ENCODE data around the gene ATAT1. TPM values are rescaled to one million over a fixed set of nuclear protein-coding genes. Genes with fewer than 3 reads are reported as not detected.

ATAT1 gene
- total RNA-seq, 1 experiment from 2014 or later = 6.1 TPM

DNA sequence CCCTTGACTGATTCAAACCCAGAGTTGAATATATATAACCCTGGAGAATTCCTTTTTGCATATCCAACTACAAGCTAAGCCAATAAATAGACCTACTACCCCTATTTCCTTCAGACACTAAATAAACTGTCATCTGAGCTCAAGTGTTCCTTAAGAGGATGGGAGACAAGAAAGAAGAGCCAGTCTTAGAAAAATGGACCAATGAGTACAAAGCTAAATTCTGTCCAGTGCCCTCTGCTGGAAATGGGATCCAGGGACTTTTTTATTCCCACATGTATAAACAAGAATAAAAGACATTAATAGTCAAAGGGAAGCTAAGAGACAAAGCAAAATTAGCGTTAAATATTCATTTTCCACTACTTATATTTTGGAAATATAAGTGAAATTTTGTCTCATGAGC lies 14.5 kb upstream of the ATAT1 start:
- peaks cover 42% of the 10 kb centered on the region for H4K20me1 ChIP-seq (ENCODE audit: low read length)
- H3K27me3 ChIP-seq (ENCODE audit: low read length) = no peaks in the 10 kb centered on the region
- ChIA-PET CTCF (interaction anchor here (0.6 to 1.9 kb wide), 5 partner anchors 13 to 127 kb away, joined by 3 to 6 read pairs (median 4); no protein-coding TSS in a partner anchor), POLR2A (ENCODE audit: unreplicated experiment) (interaction anchor here (0.6 to 0.7 kb wide), 2 partner anchors 11 to 12 kb away, joined by 3 to 7 read pairs; no protein-coding TSS in a partner anchor)
- intact Hi-C loops (cut with micrococcal nuclease) = no loop called here
- H3K4me2 ChIP-seq (ENCODE audit: low read length) = peak overlapping the region; percentile 99; the same call in 1 of the 2 replicates
- H3K27ac ChIP-seq (ENCODE audit: low read length) = no peak overlapping the region
- no peak overlapping the region for H2AFZ ChIP-seq (ENCODE audit: low read length)
- H3K9ac ChIP-seq (ENCODE audit: low read length) = no peak overlapping the region
- no peaks in the 10 kb centered on the region for H3K9me2 ChIP-seq (replicated peaks; ENCODE audit: low read length)
- peaks cover 42% of the 10 kb centered on the region for H3K36me3 ChIP-seq (ENCODE audit: low read depth, low read length)
- no peak for TF ChIP-seq EZH2 (IDR thresholded peaks at IDR 0.05; ENCODE audit: low read length, unreplicated experiment)
- TF ChIP-seq, protein P1, sequence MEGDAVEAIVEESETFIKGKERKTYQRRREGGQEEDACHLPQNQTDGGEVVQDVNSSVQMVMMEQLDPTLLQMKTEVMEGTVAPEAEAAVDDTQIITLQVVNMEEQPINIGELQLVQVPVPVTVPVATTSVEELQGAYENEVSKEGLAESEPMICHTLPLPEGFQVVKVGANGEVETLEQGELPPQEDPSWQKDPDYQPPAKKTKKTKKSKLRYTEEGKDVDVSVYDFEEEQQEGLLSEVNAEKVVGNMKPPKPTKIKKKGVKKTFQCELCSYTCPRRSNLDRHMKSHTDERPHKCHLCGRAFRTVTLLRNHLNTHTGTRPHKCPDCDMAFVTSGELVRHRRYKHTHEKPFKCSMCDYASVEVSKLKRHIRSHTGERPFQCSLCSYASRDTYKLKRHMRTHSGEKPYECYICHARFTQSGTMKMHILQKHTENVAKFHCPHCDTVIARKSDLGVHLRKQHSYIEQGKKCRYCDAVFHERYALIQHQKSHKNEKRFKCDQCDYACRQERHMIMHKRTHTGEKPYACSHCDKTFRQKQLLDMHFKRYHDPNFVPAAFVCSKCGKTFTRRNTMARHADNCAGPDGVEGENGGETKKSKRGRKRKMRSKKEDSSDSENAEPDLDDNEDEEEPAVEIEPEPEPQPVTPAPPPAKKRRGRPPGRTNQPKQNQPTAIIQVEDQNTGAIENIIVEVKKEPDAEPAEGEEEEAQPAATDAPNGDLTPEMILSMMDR (conservative IDR thresholded peaks at IDR 0.05; ENCODE audit: low read depth, low read length) = peak; percentile 68
- no peak for TF ChIP-seq EZH2phosphoT487 (IDR thresholded peaks at IDR 0.05; ENCODE audit: borderline replicate concordance, low read length)
- H3F3A ChIP-seq (ENCODE audit: low read length, unreplicated experiment) = peaks cover 27% of the 10 kb centered on the region
- no TSS peak for BruUV-seq (replicated peaks)
- H3K79me2 ChIP-seq (ENCODE audit: low read length) = peaks cover 60% of the 10 kb centered on the region
- peaks cover 30% of the 10 kb centered on the region for H3K4me1 ChIP-seq (ENCODE audit: insufficient read depth, low read length)
- ATAC-seq (0 out of 2 replicates have a peak, but pooled peaks have one; percentile 5), DNase-seq (peak; percentile 45)
- no peak overlapping the region for H3K4me3 ChIP-seq (ENCODE audit: low read length)
- H3K9me3 ChIP-seq (ENCODE audit: low read length) = no peaks in the 10 kb centered on the region

DNA sequence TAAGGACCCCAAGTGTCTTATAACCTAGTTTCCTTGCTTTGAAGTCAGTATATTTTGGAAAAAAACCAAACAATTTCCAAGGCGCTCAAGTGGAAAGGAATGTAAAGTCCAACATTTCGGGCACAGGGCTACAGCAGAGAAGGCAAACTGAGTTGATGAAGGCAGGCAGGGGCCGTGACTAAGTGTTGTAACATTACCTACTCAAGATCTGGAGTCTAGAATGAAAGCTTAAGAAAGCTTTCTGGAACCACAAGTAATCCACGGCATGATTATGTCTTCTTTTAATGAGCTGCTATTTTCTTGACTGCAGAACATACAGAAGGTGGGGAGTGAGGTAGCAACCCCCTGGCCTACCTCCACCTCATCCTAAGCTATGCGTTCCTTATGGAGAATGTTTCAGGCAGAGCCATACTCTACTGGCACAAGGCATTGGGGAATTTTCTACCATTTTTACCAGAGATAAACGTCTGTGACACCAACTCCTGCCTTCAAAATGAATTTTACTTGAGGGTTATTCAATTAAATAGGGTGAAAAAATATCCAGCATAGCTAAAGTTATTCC lies 13.9 kb upstream of the ATAT1 start:
- Histone ChIP-seq H2AFZ (ENCODE audit: low read length) (no peak overlapping the region), H3K9me2 (replicated peaks; ENCODE audit: low read length) (no peaks in the 10 kb centered on the region), H3K4me1 (ENCODE audit: insufficient read depth, low read length) (peaks cover 30% of the 10 kb centered on the region), H3K4me3 (ENCODE audit: low read length) (no peak overlapping the region), H3K4me2 (ENCODE audit: low read length) (peak overlapping the region; percentile 99), H3F3A (ENCODE audit: low read length, unreplicated experiment) (peaks cover 25% of the 10 kb centered on the region), H3K36me3 (ENCODE audit: low read depth, low read length) (peaks cover 38% of the 10 kb centered on the region), H3K27me3 (ENCODE audit: low read length) (no peaks in the 10 kb centered on the region), H3K79me2 (ENCODE audit: low read length) (peaks cover 60% of the 10 kb centered on the region), H3K9me3 (ENCODE audit: low read length) (no peaks in the 10 kb centered on the region), H4K20me1 (ENCODE audit: low read length) (peaks cover 42% of the 10 kb centered on the region), H3K9ac (ENCODE audit: low read length) (no peak overlapping the region), H3K27ac (ENCODE audit: low read length) (no peak overlapping the region)
- ChIA-PET POLR2A (ENCODE audit: unreplicated experiment) (interaction anchor here (0.7 kb wide), 2 partner anchors 12 to 75 kb away, joined by 3 read pairs; no protein-coding TSS in a partner anchor), CTCF (interaction anchor here (0.7 to 1.9 kb wide), 5 partner anchors 13 to 127 kb away, joined by 3 to 6 read pairs (median 4); no protein-coding TSS in a partner anchor)
- BruUV-seq (replicated peaks) = no TSS peak
- no peak for ATAC-seq
- intact Hi-C loops (cut with micrococcal nuclease) = no loop called here
- DNase-seq = peak; percentile 37
- TF ChIP-seq, protein P1 (conservative IDR thresholded peaks at IDR 0.05; ENCODE audit: low read depth, low read length) = no peak
- TF ChIP-seq EZH2 (IDR thresholded peaks at IDR 0.05; ENCODE audit: low read length, unreplicated experiment) = no peak
- no peak for TF ChIP-seq EZH2phosphoT487 (IDR thresholded peaks at IDR 0.05; ENCODE audit: borderline replicate concordance, low read length)
